GM03348 (cell line): ENCODE data around the gene CD276.
"Not testable (repeated sequence)": the region's sequence is repeated elsewhere in the genome, so short reads cannot be mapped to it uniquely, and the experiment has no call there.

Source experiments
- DNase-seq: peaks from one replicate; pipeline ENCODE4 v3.0.0; 2012; ENCODE audit warnings: low spot score

The CD276 gene

DNA sequence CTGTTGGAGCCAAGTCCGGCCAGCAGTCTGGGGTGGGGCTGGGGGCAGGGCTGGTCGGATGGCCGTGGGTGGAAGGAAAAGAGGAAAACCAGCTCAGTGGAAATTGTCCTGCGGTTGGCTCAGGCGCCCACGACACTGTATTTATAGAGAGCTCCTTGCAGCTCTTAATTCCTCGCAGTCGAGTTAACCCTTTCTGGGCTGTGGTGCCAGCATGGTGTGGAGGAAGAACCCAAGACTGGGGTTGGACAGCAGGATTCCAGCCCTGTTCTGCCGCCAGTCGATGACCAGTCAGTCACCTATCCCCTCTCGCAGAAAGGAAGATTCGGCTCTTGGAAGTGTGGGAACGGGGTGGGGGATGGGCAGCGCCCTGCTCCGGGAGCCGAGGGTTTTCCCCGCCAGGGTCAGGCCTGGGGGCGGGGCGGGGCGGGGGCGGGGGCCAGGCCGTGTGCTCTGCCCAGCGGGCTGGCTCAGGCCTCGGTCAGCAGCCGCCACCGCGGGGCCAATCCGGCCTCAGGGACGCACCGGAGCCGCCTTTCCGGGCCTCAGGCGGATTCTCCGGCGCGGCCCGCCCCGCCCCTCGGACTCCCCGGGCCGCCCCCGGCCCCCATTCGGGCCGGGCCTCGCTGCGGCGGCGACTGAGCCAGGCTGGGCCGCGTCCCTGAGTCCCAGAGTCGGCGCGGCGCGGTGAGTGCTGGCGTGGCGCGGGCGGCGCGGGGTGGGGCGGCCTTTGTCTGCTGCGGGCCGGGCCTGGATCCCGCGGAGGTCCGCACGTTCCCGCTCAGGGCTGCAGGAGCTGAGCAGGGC, at the start of gene CD276:
TSS of gene CD276 (plus strand) at position 607 of the 804 bp plus-strand sequence. CDS start 15,257 bp downstream, outside the sequence.
- peak; percentile 96 for DNase-seq

DNA sequence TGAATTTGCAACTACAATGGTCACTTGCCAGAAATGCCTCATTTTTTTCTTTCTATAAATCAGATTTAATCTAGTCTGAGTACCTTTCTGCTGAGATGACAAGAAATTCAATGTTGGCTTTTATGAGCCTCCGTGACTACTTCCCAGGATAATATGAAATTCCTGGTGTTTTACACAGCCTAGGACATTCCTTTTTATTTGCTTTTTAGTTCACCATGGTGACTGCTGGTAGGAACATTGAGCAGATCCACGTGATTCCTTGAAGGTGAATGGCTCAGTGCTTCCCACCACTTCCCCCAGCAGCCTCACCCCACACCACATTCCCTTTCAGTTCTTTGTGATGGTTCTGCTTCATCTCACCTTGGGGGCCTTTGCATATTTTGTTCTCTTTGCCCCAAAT, 46.7 kb upstream of the CD276 start:
- DNase-seq, result no peak

DNA sequence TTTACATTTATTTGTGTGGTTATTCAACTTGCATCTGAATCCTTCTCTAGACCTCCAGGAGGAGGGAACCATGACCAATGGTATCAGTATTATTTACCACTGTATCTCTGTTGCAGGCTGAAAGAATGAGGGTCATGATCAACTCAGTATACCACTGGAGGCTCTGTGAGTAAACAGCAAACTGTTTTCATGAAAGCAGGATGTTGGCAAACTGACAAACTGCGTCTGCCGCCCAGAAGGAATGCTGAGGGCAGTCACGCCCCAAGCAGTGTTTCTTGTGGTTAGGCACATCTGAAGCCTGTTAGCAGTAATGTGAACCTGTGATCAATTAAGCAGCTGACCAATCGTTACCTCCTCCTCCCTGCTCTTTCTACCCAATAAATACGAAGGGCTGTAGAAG, 44.7 kb upstream of the CD276 start:
- not testable (repeated sequence) for DNase-seq

DNA sequence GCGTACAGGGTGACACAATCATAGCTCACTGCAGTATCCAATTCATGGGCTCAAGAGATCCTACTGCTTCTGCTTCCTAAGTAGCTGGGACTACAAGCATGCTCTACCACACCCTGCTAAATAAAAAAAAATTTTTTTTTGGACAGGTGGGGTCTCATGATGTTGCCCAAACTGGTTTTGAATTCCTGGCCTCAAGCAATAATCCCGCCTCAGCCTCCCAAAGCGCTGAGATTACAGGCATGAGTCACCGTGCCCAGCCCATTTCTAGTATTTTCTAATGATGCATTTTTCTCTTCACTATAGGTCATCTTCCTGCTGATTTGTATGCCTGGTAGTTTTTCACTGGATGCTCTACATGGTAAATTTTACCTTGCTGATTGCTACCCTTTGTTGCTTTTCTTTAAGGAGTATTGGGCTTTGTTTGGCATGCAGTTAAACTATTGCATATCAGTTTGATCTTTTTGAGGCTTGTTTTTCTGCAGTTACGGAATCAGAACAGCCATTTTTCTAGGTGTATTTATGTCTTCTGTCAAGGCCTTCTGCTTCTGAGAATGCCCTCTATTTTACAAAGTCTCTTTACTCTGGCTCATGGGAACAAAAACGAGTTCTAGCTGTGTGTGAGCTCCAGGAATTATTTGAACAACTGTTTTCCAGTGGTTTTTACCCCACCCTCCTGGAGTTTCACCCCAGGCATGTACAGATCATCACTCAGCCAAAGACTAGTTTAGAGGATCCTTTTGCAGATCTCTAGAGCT, 36.7 kb upstream of the CD276 start:
- no peak for DNase-seq

DNA sequence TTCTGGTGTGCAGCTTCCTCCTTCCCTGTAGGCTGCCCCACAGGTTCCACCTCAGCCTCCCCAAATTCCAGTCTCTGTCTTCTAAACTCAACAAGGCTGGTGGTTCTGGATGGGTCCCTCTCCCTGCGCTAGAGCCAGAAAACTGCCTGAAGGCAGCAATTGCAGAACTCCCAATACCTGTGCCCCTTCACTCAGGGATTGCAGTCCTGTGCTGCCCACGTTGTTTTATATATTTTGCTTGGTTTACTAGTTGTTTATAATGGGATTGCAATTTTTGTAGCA, 36.2 kb upstream of the CD276 start:
- no peak for DNase-seq

DNA sequence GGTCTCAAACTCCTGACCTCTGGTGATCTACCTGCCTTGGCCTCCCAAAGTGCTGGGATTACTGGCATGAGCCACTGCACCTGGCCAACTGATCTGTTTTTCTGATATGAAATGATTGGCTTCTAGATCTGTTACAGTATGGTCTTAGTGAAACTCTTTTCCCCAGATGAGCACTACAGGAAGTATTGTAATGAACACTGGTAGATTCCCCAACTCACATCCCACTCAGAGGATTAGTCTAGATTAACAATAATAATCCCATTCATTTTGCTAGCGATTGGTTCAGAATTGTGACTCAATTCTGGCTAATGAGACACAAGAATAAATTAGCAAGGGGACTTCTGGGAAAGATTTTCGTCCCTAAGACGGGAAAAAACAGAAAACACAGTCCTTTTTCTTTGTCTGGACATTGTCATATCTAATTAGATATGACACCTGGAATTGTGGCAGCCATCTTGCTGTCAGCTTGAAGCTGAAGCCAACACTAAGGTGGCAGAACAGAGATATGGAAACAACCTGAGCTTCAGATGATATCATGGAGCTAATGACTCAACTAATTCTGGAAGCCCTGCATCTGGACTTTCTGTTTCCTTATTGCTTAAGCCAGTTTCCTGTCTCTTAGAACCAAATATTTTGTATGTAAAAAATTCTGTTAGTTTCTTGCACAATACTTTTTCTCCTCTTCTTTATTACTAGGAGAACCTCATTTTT, 33.6 kb upstream of the CD276 start:
- peak; percentile 65 for DNase-seq

DNA sequence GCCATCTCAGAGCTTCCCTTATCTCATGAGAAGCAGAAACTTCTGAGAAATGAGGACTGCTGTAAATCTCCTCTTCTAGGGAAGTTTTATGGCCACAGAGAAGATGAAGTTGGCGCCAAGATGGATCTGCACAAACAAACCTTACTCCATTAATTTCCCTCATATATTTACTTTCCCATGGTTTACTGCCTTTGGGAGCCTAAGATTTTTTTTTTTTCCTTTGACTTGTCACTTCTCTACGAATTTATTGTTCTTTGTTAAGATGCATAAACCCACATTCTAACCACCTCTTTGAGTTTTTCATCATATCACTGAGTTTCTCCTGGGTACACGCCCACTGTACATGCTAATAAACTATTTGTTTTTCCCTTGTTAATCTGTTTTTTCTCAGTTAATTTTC, 29.5 kb upstream of the CD276 start:
- DNase-seq, result no peak

DNA sequence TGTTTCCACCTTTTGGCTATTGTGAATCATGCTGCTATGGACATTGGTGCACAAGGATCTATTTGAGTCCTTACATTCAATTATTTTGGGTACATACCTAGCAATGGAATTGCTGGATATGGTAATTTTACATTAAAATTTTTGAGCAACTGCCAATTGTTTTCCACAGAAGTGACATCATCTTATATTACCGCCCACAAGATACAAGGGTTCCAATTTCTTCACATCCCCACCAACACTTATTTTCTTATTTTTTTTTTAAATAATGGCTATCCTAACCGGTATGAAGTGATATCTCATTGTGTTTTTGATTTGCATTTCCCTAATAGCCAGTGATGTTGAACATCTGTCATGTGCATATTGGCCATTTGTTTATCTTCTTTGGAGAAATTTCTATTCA, 28.5 kb upstream of the CD276 start:
- no peak for DNase-seq

DNA sequence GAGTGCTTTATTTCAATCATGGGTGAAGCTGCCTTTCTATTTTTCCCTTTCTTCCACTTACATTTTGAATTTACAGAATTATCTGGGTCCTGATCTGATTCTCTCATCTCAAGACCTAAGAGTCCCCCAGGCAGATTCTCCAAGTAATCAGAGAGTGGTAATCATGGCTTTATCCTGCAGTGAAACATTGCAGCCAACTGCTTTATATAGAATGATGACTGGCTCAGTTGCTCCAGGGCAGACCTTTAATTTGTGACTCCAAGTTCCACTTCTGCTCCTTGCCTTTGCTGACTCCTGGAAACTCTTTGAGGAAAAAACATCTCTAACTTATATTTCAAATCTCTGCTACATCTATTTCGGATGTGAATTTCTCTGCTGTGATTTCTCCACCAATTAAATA, 25.5 kb upstream of the CD276 start:
- DNase-seq, result no peak

DNA sequence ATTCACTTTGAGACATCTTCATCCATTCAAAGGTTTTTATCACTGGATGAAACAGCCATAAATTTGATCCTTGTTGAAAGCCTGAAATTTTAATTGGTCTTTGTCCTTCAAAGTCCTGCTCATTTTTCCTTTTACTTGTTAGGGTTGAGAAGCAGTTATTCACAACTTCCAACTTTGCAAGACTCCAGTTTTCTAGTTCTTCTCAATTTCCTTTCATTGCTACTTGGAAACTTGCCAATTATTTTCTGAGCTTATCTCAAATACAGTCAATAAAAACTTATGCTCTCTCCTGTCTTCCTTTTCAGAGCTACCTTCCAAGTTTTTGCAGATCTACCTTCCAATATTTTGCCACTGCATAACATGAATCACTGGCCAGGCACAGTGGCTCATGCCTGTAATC, 23.7 kb upstream of the CD276 start:
- no peak for DNase-seq

DNA sequence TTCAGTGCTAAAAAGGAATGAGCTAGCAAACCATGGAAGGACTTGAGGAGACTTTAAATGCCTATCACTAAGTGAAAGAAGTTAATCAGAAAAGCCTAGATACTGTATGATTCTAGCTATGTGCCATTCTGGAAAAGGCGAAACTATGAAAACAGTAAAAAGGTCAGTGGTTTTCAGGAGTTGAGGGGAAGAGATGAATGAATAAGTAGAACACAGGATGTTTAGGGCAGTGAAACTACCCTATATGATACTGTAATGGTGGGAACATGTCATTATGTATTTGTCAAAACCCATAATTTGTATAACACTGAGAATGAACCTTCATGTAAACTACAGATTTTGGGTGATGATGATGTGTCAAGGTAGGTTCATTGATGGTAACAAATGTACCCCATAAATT, 9.6 kb upstream of the CD276 start:
- no peak for DNase-seq

DNA sequence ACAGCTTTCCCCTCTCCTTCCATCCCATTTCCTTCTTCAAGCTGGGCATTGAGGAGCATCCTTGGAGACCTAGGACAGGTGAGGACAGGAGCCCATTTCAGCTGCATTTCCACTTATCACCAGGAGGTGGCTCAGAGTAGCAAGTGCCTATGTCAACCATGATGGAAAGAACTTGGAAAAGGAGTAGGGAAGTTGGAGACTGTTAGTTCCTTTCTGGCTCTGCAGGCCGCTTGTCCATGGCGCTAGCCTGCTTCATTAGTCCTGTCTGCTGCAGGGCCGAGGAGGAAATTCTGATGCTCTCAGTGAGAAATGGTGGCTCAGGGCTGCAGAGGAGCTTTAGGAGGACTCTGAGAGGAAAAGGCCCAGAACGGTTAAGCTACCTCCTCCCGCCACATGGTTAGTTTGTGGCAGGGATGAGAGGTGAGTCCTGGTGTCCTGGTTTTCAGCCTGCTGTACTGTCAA, 7.0 kb upstream of the CD276 start:
- DNase-seq, result peak; percentile 77

DNA sequence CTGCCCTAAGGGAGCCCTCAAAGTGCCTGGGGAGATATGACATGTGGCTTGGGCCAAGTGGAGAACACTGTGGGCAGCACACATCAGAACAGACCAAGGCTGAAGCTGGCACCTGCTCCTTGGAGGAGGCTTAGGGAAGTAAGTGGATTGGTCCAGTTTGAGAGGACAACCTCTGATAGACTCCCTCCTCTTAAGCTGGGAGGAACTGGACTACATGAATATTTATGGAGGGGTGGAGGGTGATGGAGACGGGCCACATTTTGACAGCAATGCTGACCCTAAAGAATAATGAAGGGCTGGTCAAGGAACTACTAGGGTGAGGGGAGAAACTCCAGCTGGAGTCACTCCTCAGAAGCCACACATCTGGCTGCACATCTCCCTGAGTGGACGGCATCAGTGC, 6.5 kb upstream of the CD276 start:
- no peak for DNase-seq

DNA sequence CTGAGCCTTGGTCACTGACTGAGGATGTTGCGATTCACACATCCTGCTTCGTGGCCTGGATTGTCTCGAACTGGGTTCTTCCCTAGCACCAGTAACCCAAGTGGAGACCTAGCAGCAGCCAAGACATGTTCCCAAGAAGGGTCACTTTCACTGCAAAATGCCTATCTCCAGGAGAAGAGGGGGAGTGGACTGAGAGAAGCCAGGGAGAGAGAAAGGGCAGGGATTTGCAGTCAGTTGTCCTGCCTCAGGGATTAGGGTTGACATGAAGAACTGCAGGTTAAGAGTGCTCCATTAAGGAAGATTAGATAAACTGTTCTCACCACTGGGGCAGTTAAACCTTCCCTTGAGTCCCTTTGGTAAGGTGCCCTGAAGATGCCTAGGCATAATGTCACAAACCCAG, 5.7 kb upstream of the CD276 start:
- no peak for DNase-seq

DNA sequence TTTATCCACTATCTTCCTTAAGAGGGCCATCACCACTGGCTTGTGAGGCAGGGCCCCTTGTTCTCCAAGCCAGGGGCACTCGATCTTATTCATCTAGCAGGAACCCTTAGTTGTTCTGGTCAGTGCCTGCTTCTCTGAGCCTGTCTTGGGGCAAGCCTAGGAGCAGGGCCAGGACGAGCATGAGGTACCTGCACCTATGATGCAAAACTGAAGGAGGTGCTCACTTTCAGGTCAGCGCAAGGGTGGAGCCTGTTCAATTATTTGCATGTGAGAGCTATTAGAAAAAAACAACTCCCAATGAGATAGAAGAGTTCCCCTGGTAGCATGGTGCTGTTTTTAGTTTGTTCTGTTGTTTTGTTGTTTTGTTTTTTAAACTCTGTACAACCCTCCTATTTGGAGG, 5.0 kb upstream of the CD276 start:
- no peak for DNase-seq

DNA sequence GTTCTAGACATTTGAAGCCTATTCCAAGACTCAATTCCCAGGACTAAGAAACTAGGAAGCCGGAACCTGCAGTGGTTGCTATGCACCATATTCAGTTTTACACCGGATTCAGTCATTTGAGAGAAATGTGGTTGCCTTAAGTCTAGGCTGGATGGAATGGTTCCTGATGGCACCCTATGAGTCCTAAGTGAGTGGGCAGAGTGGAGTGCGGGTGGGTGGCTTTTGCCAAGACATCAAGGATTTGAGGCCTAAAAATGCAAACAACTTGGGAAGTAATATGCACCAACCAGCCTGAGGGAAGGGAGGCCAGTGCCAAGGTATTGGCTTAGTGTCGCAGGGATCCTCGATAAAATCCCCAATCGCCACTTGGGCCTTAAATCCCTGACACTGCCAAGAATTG, 4.2 kb upstream of the CD276 start:
- DNase-seq, result no peak

DNA sequence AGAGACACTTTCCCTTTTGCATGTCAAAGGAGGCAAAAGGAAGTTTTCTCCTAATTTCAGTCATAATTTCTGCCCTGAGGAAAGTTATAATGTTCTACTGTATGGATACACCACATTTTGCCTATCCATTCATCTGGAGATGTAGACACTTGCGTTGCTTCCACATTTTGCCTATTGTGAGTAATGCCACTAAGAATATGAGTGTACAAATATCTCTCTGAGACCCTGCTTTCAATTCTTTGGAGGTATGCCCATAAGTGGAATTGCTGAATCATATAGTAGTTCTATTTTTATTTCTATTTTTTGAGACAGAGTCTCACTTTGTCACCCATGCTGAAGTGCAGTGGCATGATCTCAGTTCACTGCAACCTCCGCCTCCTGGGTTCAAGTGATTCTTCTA, 3.6 kb upstream of the CD276 start:
- DNase-seq, result no peak

DNA sequence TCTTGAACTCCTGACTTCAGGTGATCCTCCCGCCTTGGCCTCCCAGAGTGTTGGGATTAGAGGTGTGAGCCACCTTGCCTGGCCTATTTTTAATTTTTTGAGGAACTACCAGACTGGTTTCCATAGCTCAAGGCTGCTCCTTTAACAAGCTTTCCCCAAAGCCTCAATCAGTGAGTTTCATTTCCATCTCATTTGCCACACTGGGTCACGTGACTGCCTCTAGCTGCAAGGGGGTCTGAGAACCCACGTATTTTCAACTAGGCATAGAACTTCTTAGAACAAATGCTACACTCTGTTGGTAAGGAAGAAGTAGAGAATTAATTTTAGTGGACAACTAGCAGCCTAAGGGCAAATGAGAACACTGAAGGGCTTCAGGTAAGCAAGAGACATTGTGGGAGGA, 3.1 kb upstream of the CD276 start:
- no peak for DNase-seq

DNA sequence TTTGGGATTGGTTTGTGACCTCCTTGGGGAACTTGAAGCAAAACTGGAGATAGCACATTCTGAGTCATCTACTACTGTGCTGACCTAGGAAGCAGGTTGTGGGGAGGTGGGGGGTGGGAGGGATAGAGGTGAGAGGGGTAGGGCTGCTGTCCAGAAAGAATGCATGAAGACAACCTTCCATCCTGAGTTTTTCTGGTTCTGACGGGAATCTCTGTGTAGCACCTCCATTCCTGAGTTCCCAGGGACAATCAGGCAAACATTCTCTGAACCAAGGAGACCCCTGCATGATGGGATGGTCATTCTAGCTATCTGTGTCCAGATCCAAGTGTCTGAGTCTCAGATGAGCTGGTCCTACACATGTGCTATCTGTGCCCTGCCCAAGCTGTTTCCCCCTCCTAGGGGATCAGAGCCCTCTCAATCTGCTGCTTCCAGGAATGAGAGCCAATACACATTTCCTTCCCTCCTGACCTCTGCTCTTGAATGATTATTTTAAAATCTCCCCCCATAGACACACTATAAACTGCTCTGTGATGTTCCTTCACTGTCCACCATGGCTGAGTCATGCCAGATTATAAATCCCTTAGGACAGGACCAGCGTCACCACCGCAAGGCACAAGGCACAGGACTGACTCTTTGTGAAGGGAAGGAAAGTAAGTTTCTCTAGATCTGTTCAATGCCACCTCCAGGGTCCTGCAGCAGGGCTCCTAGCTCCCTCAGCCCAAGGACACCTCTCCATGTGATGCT, 2.2 kb upstream of the CD276 start:
- no peak for DNase-seq

DNA sequence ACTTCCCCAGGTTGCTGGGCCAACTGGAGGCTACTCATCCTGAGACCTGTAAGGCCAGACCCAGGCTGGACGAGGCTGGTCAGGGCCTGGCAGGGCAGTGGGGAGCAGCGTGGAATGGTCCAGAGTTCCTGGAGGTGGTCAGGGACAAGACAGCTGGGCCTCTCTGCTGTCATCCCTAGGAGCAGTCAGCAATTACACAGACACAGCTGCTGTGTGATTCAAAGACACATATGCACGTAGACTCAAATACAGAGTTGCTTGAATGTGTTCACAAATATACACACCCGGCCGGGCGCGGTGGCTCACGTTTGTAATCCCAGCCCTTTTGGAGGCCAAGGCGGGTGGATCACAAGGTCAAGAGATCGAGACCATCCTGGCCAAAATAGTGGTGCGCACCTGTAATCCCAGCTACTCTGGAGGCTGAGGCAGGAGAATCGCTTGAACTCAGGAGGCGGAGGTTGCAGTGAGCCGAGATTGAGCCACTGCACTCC, 1.5 kb upstream of the CD276 start:
- DNase-seq, result no peak

DNA sequence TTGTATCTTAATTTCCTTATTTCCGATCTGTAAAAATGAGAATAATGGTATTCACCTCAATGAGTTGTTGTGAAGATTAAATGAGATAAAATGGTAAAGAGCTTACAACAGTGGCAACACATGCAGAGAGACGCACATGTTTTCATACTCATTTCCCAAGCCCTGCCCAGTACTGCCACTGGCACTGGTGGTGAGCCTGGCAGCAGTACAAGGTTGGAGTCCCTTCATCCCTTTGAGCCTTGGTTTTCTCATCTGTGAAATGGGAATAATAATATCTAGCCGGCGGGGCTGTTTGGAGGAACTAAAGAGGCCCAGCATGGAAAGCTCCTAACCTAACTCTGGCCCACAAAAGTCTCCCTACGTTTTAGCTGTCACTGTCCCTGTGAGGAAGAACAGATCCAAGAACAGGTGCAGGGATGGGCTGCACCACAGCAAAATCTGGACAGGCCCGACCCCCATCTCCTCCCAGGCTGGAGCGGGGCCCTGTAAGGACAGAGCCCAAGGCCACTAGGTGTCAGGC, 866 bp upstream of the CD276 start:
- no peak for DNase-seq
